GM23338 (cell line): Measurements from ENCODE around the gene NPHP4. TPM values are rescaled to one million over a fixed set of nuclear protein-coding genes. Genes with fewer than 3 reads are reported as not detected.
A peak's percentile ranks its signal among the peaks of the same experiment; 100 is the strongest.

ENCODE experiments used
- ATAC-seq: fragments of 200-7000 bp; cut with Tn5 transposase; 3 replicates; pipeline ENCODE4 v1.9.1; 2020
- DNase-seq: peaks from one replicate; pipeline ENCODE4 v3.0.0-alpha.2; 2015; ENCODE audit warnings: low spot score
- H2AFZ ChIP-seq: fragments of 200-600 bp; sonication (generic); 2 replicates; pipeline ENCODE4 v1.8.0; 2016; ENCODE audit warnings: antibody characterized with exemption, mild to moderate bottlenecking, moderate library complexity
- H3F3A ChIP-seq: fragments of 200-600 bp; sonication (generic); replicated peaks from 2 replicates; pipeline ENCODE4 v1.8.0; 2017; ENCODE audit warnings: antibody characterized with exemption, mixed run types, low read depth
- H3K27ac ChIP-seq: fragments of 200-600 bp; sonication (generic); 2 replicates; pipeline ENCODE4 v1.6.1; 2016; ENCODE audit warnings: low read depth
- H3K27me3 ChIP-seq: fragments of 200-600 bp; sonication (generic); 2 replicates; pipeline ENCODE4 v1.8.0; 2016; ENCODE audit warnings: mild to moderate bottlenecking, mixed run types, moderate library complexity; ENCODE audit not compliant: insufficient read depth
- H3K36me3 ChIP-seq: fragments of 200-600 bp; sonication (generic); 2 replicates; pipeline ENCODE4 v1.8.0; 2016; ENCODE audit warnings: mild to moderate bottlenecking; ENCODE audit not compliant: insufficient read depth
- H3K4me1 ChIP-seq: fragments of 200-600 bp; sonication (generic); 2 replicates; pipeline ENCODE4 v1.8.0; 2016; ENCODE audit warnings: mild to moderate bottlenecking, moderate library complexity; ENCODE audit not compliant: insufficient read depth
- H3K4me2 ChIP-seq: fragments of 200-600 bp; sonication (generic); 2 replicates; pipeline ENCODE4 v1.7.1; 2017; ENCODE audit warnings: mixed run types
- H3K4me3 ChIP-seq: fragments of 200-600 bp; sonication (generic); 2 replicates; pipeline ENCODE4 v1.6.1; 2016; ENCODE audit warnings: mixed run types
- H3K79me2 ChIP-seq: fragments of 200-600 bp; sonication (generic); replicated peaks from 2 replicates; pipeline ENCODE4 v1.8.0; 2017; ENCODE audit warnings: mild to moderate bottlenecking; ENCODE audit not compliant: insufficient read depth
- H3K9me2 ChIP-seq: fragments of 200-600 bp; sonication (generic); 2 replicates; pipeline ENCODE4 v1.8.0; 2017; ENCODE audit not compliant: insufficient read depth
- H4K20me1 ChIP-seq: fragments of 200-600 bp; sonication (generic); replicated peaks from 2 replicates; pipeline ENCODE4 v1.8.0; 2017; ENCODE audit warnings: mild to moderate bottlenecking; ENCODE audit not compliant: insufficient read depth
- H3K27ac Mint-ChIP-seq: 2 replicates; pipeline ENCODE4 v1.8.0; 2020; ENCODE audit warnings: inconsistent platforms, mild to moderate bottlenecking, moderate library complexity, mixed read lengths
- H3K27me3 Mint-ChIP-seq: 3 replicates; pipeline ENCODE4 v1.8.0; 2022; ENCODE audit warnings: low read depth, mild to moderate bottlenecking, moderate library complexity, mixed read lengths, inconsistent platforms; ENCODE audit not compliant: insufficient read depth, poor library complexity
- H3K36me3 Mint-ChIP-seq: 3 replicates; pipeline ENCODE4 v1.8.0; 2021; ENCODE audit warnings: low read depth, mild to moderate bottlenecking, inconsistent platforms, moderate library complexity, mixed read lengths
- H3K4me1 Mint-ChIP-seq: 3 replicates; pipeline ENCODE4 v1.8.0; 2020; ENCODE audit warnings: mild to moderate bottlenecking, inconsistent platforms, mixed read lengths
- H3K4me3 Mint-ChIP-seq: 3 replicates; pipeline ENCODE4 v1.8.0; 2021; ENCODE audit warnings: moderate library complexity, mild to moderate bottlenecking, inconsistent platforms, mixed read lengths
- H3K9me3 Mint-ChIP-seq: 3 replicates; pipeline ENCODE4 v1.8.0; 2020; ENCODE audit warnings: moderate library complexity, mild to moderate bottlenecking, inconsistent platforms, mixed read lengths
- CREB1 ChIP-seq: fragments of 250-450 bp; sonication (Bioruptor Pico); IDR thresholded peaks from 2 replicates; pipeline ENCODE4 v1.5.0; 2020; ENCODE audit warnings: low read depth, mild to moderate bottlenecking, moderate library complexity
- EZH2 ChIP-seq: fragments of 200-600 bp; sonication (generic); IDR thresholded peaks from one replicate; pipeline ENCODE4 v1.8.0; 2017; ENCODE audit warnings: antibody characterized with exemption, mild to moderate bottlenecking, low read depth; ENCODE audit not compliant: unreplicated experiment
- EZH2phosphoT487 ChIP-seq: fragments of 200-600 bp; sonication (generic); IDR thresholded peaks from one replicate; pipeline ENCODE4 v1.8.1; 2018; ENCODE audit warnings: antibody characterized with exemption; ENCODE audit not compliant: unreplicated experiment
- JUNB ChIP-seq: IDR thresholded peaks from one replicate; pipeline ENCODE4 v1.6.1; 2016; ENCODE audit warnings: antibody characterized with exemption; ENCODE audit not compliant: unreplicated experiment
- NANOG ChIP-seq: IDR thresholded peaks from 2 replicates; pipeline ENCODE4 v1.6.1; 2016; ENCODE audit warnings: antibody characterized with exemption, borderline replicate concordance
- POLR2AphosphoS5 ChIP-seq: IDR thresholded peaks from 2 replicates; pipeline ENCODE4 v1.6.1; 2016; ENCODE audit warnings: antibody characterized with exemption, low read depth
- STAT1 ChIP-seq: IDR thresholded peaks from one replicate; pipeline ENCODE4 v1.6.1; 2016; ENCODE audit warnings: antibody characterized with exemption; ENCODE audit not compliant: unreplicated experiment
- ZNF114 ChIP-seq: fragments of 250-450 bp; sonication (Bioruptor Pico); IDR thresholded peaks from 2 replicates; pipeline ENCODE4 v1.5.0; 2020; ENCODE audit warnings: mild to moderate bottlenecking, moderate library complexity
- ZNF331 ChIP-seq: fragments of 250-450 bp; sonication (Bioruptor Pico); IDR thresholded peaks from 2 replicates; pipeline ENCODE4 v1.5.0; 2020; ENCODE audit warnings: low read depth, mild to moderate bottlenecking, moderate library complexity
- polyA plus RNA-seq: library from polyadenylated mRNA; unstranded; fragments of >200 nt; fragmentation: Nextera tagmentation; extraction: Ambion mirVana; gene quantifications from 2 replicates; pipeline ENCODE4 v1.2.1, GENCODE V29; 2016
- total RNA-seq: library from RNA; depleted of rRNA; stranded (reverse); fragments of >200 nt; shearing (Covaris generic); gene quantifications from 2 replicates; pipeline ENCODE4 v1.2.3, GENCODE V29; 2014
- TF ChIP-seq, protein P1 (sequence below): IDR thresholded peaks from 2 replicates; pipeline ENCODE4 v1.6.1; 2016; ENCODE audit warnings: antibody characterized with exemption
- TF ChIP-seq, protein P2 (sequence below): fragments of 250-450 bp; sonication (Bioruptor Pico); IDR thresholded peaks from 2 replicates; pipeline ENCODE4 v1.5.0; 2020; ENCODE audit warnings: mild to moderate bottlenecking, moderate library complexity
- TF ChIP-seq, protein P3 (sequence below): IDR thresholded peaks from one replicate; pipeline ENCODE4 v1.6.1; 2018; ENCODE audit warnings: antibody characterized with exemption; ENCODE audit not compliant: unreplicated experiment
- TF ChIP-seq, protein P4 (sequence below), 2 experiments: fragments of 200-600 bp in 1 of 2; sonication (generic) in 1 of 2; conservative IDR thresholded peaks; 2 replicates each; pipeline versions ENCODE4 v1.5.1 to v1.6.1; 2016 to 2017; ENCODE audit warnings: antibody characterized with exemption in 2 of 2, low read depth in 2 of 2, mild to moderate bottlenecking in 2 of 2, moderate library complexity in 1 of 2

The NPHP4 gene
- total and polyA plus RNA-seq, 2 experiments from 2014 or later: 2.5 to 12.4 TPM

DNA sequence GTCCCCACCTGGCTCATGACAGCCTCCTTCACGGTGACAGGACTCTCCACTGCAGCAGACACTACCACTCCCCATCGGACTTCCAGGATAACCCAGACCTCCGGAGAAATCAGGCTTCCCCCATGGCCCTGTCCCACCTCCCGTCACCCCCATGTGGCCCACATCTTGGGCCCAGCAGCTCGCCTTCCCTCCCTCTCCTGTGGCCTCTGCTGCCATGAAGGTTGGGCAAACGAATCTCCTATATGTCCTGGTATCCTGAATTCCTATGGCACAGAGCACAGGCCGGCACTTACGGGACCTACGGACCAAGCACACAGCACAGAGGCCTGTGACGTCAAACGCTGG, 82.0 kb downstream of the NPHP4 start:
- H3K27me3 ChIP-seq: no peaks in the 10 kb centered on the region
- DNase-seq (no peak), ATAC-seq (no peak)
- no peaks in the 10 kb centered on the region for H3F3A ChIP-seq
- H3K4me1 ChIP-seq: no peaks in the 10 kb centered on the region
- Mint-ChIP-seq H3K36me3 (no peaks in the 10 kb centered on the region), H3K4me1 (peaks cover 13% of the 10 kb centered on the region), H3K27ac (peak overlapping the region; percentile 22; the same call in 1 of the 2 replicates), H3K9me3 (no peaks in the 10 kb centered on the region), H3K4me3 (no peak overlapping the region), H3K27me3 (peaks cover 11% of the 10 kb centered on the region)
- TF ChIP-seq, protein P1, sequence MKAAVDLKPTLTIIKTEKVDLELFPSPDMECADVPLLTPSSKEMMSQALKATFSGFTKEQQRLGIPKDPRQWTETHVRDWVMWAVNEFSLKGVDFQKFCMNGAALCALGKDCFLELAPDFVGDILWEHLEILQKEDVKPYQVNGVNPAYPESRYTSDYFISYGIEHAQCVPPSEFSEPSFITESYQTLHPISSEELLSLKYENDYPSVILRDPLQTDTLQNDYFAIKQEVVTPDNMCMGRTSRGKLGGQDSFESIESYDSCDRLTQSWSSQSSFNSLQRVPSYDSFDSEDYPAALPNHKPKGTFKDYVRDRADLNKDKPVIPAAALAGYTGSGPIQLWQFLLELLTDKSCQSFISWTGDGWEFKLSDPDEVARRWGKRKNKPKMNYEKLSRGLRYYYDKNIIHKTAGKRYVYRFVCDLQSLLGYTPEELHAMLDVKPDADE: no peak
- TF ChIP-seq, protein P2, sequence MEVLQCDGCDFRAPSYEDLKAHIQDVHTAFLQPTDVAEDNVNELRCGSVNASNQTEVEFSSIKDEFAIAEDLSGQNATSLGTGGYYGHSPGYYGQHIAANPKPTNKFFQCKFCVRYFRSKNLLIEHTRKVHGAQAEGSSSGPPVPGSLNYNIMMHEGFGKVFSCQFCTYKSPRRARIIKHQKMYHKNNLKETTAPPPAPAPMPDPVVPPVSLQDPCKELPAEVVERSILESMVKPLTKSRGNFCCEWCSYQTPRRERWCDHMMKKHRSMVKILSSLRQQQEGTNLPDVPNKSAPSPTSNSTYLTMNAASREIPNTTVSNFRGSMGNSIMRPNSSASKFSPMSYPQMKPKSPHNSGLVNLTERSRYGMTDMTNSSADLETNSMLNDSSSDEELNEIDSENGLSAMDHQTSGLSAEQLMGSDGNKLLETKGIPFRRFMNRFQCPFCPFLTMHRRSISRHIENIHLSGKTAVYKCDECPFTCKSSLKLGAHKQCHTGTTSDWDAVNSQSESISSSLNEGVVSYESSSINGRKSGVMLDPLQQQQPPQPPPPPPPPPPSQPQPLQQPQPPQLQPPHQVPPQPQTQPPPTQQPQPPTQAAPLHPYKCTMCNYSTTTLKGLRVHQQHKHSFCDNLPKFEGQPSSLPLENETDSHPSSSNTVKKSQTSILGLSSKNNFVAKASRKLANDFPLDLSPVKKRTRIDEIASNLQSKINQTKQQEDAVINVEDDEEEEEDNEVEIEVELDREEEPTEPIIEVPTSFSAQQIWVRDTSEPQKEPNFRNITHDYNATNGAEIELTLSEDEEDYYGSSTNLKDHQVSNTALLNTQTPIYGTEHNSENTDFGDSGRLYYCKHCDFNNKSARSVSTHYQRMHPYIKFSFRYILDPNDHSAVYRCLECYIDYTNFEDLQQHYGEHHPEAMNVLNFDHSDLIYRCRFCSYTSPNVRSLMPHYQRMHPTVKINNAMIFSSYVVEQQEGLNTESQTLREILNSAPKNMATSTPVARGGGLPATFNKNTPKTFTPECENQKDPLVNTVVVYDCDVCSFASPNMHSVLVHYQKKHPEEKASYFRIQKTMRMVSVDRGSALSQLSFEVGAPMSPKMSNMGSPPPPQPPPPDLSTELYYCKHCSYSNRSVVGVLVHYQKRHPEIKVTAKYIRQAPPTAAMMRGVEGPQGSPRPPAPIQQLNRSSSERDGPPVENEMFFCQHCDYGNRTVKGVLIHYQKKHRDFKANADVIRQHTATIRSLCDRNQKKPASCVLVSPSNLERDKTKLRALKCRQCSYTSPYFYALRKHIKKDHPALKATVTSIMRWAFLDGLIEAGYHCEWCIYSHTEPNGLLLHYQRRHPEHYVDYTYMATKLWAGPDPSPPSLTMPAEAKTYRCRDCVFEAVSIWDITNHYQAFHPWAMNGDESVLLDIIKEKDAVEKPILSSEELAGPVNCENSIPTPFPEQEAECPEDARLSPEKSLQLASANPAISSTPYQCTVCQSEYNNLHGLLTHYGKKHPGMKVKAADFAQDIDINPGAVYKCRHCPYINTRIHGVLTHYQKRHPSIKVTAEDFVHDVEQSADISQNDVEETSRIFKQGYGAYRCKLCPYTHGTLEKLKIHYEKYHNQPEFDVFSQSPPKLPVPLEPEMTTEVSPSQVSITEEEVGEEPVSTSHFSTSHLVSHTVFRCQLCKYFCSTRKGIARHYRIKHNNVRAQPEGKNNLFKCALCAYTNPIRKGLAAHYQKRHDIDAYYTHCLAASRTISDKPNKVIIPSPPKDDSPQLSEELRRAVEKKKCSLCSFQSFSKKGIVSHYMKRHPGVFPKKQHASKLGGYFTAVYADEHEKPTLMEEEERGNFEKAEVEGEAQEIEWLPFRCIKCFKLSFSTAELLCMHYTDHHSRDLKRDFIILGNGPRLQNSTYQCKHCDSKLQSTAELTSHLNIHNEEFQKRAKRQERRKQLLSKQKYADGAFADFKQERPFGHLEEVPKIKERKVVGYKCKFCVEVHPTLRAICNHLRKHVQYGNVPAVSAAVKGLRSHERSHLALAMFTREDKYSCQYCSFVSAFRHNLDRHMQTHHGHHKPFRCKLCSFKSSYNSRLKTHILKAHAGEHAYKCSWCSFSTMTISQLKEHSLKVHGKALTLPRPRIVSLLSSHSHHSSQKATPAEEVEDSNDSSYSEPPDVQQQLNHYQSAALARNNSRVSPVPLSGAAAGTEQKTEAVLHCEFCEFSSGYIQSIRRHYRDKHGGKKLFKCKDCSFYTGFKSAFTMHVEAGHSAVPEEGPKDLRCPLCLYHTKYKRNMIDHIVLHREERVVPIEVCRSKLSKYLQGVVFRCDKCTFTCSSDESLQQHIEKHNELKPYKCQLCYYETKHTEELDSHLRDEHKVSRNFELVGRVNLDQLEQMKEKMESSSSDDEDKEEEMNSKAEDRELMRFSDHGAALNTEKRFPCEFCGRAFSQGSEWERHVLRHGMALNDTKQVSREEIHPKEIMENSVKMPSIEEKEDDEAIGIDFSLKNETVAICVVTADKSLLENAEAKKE: no peak
- TF ChIP-seq, protein P3, sequence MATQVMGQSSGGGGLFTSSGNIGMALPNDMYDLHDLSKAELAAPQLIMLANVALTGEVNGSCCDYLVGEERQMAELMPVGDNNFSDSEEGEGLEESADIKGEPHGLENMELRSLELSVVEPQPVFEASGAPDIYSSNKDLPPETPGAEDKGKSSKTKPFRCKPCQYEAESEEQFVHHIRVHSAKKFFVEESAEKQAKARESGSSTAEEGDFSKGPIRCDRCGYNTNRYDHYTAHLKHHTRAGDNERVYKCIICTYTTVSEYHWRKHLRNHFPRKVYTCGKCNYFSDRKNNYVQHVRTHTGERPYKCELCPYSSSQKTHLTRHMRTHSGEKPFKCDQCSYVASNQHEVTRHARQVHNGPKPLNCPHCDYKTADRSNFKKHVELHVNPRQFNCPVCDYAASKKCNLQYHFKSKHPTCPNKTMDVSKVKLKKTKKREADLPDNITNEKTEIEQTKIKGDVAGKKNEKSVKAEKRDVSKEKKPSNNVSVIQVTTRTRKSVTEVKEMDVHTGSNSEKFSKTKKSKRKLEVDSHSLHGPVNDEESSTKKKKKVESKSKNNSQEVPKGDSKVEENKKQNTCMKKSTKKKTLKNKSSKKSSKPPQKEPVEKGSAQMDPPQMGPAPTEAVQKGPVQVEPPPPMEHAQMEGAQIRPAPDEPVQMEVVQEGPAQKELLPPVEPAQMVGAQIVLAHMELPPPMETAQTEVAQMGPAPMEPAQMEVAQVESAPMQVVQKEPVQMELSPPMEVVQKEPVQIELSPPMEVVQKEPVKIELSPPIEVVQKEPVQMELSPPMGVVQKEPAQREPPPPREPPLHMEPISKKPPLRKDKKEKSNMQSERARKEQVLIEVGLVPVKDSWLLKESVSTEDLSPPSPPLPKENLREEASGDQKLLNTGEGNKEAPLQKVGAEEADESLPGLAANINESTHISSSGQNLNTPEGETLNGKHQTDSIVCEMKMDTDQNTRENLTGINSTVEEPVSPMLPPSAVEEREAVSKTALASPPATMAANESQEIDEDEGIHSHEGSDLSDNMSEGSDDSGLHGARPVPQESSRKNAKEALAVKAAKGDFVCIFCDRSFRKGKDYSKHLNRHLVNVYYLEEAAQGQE: no peak
- TF ChIP-seq, protein P4, sequence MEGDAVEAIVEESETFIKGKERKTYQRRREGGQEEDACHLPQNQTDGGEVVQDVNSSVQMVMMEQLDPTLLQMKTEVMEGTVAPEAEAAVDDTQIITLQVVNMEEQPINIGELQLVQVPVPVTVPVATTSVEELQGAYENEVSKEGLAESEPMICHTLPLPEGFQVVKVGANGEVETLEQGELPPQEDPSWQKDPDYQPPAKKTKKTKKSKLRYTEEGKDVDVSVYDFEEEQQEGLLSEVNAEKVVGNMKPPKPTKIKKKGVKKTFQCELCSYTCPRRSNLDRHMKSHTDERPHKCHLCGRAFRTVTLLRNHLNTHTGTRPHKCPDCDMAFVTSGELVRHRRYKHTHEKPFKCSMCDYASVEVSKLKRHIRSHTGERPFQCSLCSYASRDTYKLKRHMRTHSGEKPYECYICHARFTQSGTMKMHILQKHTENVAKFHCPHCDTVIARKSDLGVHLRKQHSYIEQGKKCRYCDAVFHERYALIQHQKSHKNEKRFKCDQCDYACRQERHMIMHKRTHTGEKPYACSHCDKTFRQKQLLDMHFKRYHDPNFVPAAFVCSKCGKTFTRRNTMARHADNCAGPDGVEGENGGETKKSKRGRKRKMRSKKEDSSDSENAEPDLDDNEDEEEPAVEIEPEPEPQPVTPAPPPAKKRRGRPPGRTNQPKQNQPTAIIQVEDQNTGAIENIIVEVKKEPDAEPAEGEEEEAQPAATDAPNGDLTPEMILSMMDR (conservative IDR thresholded peaks at IDR 0.05; ENCODE audit: low read depth in 2 of 2): no peak
- no peak for TF ChIP-seq EZH2phosphoT487
- TF ChIP-seq JUNB: no peak
- TF ChIP-seq POLR2AphosphoS5: no peak
- TF ChIP-seq NANOG: no peak
- TF ChIP-seq ZNF114 (CRISPR knock-in tag): no peak
- TF ChIP-seq STAT1: no peak
- no peak for TF ChIP-seq EZH2
- no peak for TF ChIP-seq ZNF331 (CRISPR knock-in tag)
- TF ChIP-seq CREB1 (CRISPR knock-in tag): no peak
- no peak overlapping the region for H3K4me3 ChIP-seq
- H3K9me2 ChIP-seq: no peaks in the 10 kb centered on the region
- H3K27ac ChIP-seq: no peak overlapping the region
- H4K20me1 ChIP-seq: no peaks in the 10 kb centered on the region
- H3K79me2 ChIP-seq: no peaks in the 10 kb centered on the region
- H3K36me3 ChIP-seq: no peaks in the 10 kb centered on the region
- no peak overlapping the region for H2AFZ ChIP-seq
- H3K4me2 ChIP-seq: no peak overlapping the region
